Measurements from ENCODE around the gene GPR37L1. TPM values are rescaled to one million over a fixed set of nuclear protein-coding genes. Genes with fewer than 3 reads are reported as not detected.
"Not testable (repeated sequence)": the region's sequence is repeated elsewhere in the genome, so short reads cannot be mapped to it uniquely, and the experiment has no call there.

The GPR37L1 gene
- total RNA-seq, 1 donor from 2014 or later = 0.82 TPM

DNA sequence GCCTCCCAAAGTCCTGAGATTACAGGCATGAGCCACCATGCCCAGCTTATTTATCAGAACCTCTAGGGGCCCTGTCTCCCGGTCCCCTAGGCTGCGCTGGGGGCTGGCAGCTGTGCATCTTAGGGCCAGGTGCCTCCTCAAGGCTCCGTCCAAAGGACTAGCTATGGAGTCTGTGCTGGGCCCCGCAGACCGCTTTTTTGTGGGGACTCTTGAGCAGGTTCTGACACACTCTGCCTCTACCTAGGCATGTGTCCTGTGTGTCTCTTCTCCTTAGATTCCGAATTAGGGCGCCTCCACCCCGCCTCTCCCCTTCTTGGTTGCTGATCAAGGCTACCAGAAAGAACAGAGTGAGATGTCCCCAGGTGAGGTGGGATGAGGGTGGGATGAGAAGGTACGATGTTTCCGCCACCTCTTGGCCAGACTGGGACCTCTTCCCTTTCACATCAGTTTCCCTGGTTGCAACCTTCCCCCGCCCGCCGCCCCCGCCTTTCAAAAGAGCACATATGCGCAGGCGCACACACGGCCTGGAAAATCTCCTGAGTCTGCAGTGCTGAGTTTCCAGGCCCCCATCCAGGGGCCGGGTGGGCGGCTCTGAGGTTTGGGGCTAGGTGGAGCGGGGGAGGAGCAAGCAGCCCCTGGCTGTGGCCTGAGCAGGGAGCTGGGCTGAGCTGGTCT lies 42.7 kb downstream of the GPR37L1 start:
- FAIRE-seq (no peak), DNase-seq (ENCODE audit: low spot score in 2 of 2) (no peak)

DNA sequence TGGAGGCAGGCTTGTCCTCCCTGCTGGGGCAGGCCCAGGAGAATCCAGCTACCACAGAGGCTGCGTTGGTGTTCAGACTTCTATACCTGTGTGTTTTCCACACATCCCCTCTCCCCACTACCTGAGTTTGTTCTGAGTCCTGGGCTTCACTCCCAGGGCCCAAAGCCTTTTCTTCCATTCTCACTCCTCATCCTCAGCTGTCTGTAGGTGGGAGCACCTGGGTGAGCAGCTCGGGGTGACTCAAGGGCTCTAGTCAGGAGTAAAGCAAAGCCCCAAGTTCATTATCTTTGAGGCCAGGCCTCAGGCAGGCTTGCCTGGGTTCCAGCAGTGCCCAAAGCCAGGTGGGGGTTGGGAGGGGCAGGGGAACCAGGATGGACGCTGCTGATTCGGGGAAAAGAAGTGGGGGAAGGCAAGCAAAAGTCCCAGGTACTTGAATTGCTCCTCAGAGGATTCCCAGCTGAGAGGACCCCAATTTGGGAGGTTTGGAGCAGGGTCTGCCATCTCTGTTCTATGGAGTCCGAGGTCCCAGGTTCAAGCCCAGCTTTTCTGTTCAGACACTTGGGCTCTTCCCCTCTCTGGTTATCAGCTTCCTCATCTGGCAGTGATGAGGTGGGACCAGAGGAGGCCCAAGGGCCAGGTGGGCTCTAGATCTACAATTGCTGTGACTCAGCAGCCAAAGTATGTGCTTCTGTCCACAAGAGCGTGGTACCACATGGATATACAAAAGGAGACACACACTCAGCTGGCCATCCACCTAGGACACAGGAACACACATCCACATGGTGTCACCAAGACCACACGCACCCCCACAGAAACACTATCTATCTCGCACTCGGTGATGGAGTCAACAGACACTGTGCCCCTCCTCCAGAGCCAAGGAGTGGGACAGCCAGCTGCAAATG lies 43.5 kb downstream of the GPR37L1 start:
- DNase-seq (ENCODE audit: low spot score in 2 of 2) = no peak
- FAIRE-seq = no peak

DNA sequence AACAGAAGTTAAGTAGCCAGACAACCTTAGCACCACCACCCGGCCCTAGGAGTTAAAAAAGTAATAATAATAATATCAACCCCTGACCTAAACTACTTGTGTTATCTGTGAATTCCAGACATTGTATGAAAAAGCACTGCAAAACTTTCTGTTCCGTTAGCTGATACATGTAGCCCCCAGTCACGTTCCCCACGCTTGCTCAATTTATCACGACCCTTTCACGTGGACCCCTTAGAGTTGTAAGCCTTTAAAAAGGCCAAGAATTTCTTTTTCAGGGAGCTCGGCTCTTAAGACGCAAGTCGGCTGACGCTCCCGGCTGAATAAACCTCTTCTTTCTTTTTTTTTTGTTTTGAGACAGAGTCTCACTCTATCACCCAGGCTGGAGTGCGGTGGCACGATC lies 44.3 kb downstream of the GPR37L1 start:
- not testable (repeated sequence) for FAIRE-seq; DNase-seq (ENCODE audit: low spot score in 2 of 2)

DNA sequence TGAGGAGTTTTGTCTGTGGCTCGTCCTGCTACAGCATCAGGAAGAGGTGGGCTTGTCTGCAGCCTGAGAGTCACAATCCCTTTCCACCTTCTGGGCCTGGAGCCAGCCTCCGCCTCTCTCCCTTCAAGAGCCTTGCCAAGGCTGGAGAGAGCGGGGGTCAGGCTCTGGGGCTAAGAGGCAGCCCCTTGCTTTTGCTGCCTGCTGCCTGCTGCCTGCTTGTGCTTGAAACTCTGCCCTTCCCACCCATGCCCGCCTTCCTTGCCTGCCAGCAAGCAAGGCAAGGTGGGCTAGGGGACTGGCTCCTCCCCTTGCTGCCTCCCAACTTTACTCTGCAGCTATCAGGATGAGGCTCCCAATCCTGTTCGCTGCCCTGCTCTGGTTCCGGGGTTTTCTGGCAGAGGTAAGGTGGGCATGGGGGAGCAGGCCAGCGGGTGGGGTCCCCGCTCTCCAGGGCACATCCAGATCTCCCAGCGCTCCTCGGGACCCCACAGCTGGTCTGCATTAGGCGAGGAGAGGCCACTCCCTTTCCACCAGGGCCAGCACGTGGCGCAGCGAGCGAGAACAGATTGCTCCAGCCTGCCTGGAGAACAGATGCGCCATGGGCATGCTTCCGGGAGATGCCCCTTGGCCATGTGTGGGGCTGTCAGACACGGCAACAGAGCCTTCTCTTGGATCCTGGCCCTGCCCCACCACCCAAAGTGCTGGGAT lies 45.1 kb downstream of the GPR37L1 start:
- no peak for DNase-seq (ENCODE audit: low spot score in 2 of 2)
- FAIRE-seq = no peak

DNA sequence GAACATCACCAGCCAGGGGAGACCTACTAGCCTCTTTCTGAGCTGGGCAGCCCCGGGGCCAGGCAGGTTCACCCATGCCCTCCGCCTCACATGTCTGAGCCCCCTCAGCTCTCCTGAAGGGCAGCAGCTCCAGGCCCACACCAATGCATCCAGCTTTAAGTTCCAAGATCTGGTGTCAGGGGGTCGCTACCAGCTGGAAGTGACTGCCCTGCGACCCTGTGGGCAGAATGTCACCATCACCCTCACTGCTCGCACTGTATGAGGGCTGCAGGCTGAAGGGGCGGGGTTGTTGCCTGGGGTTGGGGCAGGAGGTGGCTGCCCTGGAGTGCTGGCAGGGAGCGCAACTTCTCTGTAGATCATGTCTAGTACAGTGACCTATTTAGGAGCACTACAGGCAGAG lies 46.1 kb downstream of the GPR37L1 start:
- no peak for FAIRE-seq
- no peak for DNase-seq (ENCODE audit: low spot score in 2 of 2)

DNA sequence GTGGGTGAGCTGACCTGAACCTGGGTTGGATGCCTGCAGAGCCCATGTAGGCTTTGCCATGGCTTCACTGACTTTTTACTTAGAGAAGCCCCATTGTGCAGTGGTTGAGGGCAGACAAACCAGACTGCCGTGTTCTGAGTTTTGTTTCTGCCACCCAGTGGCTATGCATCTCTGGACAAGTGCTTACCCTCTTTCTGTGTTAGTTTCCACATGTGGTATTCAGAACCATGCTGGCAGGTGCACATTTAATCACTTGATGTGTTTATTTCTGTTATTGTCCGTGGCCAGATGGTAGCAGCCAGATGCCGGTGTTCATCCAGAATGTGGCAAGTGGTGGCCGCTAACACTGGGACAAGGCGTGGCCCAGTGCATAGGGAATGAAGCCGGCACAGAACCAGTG lies 48.0 kb downstream of the GPR37L1 start:
- DNase-seq (ENCODE audit: low spot score in 2 of 2) (no peak), FAIRE-seq (no peak)

DNA sequence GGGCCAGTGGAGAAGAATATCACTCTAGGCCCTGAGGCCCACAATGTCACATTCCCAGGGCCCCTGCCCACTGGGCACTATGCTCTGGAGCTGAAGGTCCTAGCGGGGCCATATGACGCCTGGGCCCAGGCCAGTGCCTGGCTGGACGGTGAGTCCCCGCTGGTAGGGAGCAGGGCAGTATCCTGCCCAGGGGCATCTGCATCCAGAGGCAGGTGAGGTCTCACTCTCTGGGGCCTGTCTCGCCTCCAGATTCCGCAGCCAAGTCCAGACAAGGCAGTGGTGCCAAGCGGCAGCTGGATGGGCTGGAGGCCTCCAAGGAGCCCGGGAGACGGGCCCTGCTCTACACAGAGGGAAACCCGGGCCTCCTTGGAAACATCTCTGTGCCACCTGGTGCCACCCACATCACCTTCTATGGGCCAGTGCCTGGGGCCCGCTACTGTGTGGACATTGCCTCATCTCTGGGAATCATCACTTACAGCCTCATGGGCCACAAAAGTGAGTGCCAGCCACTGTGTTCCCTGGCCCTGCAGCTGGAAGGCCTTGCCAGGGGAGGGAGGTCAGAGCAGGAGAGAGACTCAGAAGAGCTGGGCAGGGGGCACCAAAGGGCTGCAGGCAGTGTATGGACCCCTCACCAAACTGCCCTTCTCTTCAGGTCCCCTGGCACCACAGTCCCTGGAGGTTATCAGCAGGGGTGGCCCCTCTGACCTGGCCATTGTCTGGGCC lies 48.7 kb downstream of the GPR37L1 start:
- FAIRE-seq (no peak), DNase-seq (ENCODE audit: low spot score in 2 of 2) (no peak)

DNA sequence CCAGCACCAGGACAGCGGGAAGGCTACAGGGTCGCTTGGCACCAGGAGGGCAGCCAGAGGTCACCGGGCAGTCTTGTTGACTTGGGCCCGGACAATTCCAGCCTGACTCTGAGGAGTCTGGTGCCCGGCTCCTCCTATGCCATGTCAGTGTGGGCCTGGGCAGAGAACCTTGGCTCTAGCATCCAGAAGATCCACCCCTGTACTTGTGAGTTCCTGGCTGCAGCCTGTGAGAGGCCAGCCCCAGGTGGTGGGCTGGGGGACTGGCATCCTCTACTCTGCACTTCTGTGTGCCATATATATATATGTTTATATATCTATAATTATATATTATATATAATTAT lies 49.3 kb downstream of the GPR37L1 start:
- FAIRE-seq = no peak
- DNase-seq (ENCODE audit: low spot score in 2 of 2) = no peak

DNA sequence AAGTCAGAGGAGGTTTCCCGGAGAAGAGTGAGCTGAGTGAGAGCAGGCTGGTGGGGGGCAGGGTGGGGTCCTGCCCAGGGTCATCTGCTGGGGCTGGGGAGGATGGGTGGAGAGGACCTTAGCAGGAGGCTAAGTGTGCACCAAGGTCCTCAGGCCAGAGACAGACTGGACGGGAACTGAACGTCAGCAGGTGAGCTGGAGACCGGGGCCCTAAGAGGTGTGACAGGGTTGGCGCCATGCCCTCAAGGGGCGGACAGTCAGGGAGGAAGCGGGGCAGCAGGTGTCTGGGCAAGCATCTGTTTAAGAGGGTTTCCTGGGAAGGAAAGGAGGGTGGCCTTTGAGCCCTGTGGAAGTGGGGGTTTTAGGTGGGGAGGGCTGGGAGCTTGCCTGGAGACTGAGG lies 51.3 kb downstream of the GPR37L1 start:
- no peak for DNase-seq (ENCODE audit: low spot score in 2 of 2)
- FAIRE-seq = no peak

DNA sequence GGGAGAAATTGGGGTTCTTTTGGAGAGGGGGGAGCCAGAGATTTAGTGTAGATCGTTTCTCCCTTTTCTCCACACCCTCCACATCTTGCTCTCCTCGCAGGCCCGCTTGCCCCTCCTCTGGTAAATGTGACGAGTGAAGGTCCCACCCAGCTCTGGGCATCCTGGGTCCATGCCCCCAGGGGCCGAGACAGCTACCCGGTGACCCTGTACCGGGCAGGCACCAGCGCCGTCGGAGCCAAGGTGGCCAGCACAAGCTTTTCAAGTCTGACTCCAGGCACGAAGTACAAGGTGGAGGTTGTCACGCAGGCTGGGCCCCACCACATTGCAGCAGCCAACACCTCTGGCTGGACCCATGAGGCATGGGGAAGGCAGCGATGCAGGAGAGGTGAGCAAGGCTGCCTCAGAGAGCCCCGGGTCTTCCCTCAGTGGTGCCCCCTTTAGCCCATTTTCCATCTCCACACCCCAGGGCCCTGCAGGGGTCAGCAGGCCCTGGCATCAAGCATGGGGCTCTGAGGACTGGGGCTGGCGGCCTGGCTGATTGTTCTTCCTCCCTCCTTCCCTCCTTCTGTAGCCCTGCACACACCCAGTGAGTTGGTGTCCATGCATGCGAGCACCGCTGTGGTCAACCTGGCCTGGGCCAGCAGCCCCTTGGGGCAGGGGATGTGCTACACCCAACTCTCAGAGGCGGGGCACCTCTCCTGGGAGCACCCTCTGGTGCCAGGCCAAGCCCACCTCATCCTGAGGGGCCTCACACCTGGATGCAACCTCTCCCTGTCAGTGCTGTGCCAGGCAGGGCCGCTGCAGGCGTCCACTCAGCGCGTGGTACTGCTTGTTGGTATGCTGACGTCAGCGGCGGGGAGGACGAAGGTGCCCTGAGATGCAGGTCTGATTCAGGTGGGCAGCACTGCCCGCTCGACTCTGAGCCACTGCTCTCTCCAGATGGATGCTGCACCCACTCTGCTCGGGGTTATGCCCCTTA lies 54.5 kb downstream of the GPR37L1 start:
- FAIRE-seq (no peak), DNase-seq (ENCODE audit: low spot score in 2 of 2) (no peak)

DNA sequence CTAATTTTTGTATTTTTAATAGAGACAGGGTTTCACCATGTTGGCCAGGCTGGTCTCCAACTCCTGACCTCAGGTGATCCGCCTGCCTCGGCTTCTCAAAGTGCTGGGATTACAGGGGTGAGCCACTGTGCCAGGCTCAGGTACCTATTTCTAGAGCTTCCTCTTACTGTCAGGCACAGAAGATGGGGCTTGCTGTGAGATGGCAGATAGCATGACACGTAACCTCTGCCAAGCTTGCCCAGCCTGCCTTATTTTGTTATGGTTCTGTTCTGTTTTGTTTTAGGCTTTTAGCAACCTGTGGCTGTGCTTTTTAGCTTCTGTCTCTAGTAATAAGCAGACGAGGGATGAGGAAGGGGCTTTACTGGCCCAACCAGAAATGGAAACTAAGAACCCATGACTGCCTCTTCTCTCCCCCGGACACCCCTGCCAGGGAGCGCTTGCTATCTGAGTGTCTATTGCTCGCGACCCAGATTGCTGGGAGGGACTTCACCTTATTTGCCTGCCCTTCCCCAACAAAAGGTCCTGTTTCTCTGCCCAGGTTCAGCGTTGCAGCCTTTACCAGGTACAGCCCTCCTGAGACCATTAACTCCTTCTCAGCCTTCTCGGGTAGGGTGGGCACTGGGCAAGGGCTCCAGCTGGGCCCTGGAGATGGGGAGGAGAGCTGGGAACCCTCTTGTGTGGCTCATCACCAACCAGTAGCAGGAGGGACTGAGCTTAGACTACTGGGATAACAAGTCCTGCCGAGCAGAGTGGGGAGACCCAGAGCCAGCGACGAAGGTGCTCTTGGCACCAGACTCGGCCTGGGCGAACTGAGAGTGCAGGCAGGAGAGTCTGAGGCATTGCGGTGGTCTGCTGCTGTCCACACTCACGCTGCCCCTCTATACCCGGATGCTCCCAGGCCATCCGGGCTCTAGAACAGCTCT lies 57.4 kb downstream of the GPR37L1 start:
- DNase-seq (ENCODE audit: low spot score in 2 of 2) (no peak), FAIRE-seq (no peak)

DNA sequence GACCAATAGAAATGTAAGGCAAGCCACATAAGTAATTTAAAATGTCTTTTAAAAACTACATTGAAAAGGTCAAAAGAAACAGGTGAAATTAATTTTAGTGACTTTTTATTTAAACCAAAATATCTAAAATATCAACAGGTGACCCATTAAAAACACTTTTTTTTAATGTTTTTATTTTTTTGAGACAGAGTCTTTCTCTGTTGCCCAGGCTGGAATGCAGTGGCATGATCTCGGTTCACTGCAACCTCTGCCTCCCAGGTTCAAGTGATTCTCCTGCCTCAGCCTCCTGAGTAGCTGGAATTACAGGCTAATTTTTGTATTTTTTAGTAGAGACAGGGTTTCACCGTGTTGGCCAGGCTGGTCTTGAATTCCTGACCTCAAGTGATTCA lies 58.0 kb downstream of the GPR37L1 start:
- DNase-seq (ENCODE audit: low spot score in 2 of 2); FAIRE-seq: not testable (repeated sequence)

DNA sequence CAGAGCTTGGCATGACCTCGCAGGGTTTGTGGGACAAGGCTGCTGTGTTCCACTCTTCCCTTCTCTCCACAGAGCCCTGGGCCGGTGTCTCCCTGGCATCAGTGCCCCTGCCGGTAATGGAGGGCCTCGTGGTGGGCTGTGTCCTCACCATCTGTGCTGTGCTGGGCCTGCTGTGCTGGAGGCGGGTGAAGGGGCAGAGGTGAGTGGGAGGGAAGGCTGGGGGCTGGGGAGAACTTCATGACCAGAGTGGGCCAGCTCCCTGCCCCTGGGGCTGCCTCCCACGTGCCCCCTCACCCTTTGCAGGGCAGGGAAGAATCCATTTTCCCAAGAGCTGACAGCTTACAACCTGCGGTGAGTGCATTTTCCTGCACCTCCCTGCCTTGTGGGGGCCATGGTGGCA lies 58.9 kb downstream of the GPR37L1 start:
- DNase-seq (ENCODE audit: low spot score in 2 of 2) (no peak), FAIRE-seq (no peak)

DNA sequence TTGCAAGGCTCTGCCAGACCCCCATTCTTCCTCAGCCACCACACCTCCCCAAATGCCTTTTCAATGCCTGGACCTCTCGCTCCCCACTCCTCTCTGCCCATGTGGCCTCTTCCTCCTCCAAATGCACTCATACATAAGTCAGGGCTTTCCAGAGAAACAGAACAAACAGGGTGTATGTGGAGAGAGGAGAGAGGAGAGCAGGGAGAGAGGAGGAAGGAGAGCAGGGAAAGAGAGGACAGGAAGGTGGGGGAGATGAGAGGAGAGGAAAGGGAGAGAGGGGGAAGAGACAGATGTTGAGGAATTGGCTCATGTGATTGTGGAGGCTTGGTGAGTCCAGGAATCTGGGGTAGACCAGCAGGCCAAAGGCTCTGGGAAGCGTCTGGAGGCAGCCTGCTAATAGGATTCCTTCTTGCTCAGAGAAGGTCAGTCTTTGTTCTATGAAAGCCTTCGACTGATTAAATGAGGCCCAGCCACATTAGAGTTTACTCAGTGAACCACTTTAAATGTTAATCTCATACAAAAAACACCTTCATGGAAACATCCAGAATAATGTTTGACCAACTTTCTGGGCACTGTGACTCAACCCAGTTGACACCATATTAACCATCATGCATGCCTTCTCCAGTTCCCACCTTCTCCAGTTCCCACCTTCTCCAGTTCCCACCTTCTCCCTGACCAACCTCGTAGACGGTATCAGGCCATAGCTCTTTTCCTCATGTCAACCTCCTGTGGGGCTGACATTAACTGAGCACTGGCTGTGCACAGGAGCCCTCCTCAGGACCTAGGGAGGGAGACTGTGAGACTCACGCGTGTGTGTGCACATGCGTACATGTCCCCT lies 59.5 kb downstream of the GPR37L1 start:
- no peak for FAIRE-seq

More for the DNA sequence above, 59.5 kb downstream of the GPR37L1 start:
- DNase-seq (ENCODE audit: low spot score in 2 of 2) = no peak

Measured in frontal cortex (tissue), 4 donors.